A549 treated with CORT108297 at 1 μM for 4 hours (cell line): ENCODE data around the gene PEDS1. TPM values are rescaled to one million over a fixed set of nuclear protein-coding genes. Genes with fewer than 3 reads are reported as not detected.

Source experiments
- total RNA-seq: library from RNA; stranded (reverse); fragments of 200-300 nt; extraction: Qiagen RNA extraction; gene quantifications from 5 replicates; pipeline ENCODE4 v1.2.3, GENCODE V29; 2022

The PEDS1 gene
- 41.2 to 58.1 TPM (median 53.9 TPM) in 5 replicates for total RNA-seq

DNA sequence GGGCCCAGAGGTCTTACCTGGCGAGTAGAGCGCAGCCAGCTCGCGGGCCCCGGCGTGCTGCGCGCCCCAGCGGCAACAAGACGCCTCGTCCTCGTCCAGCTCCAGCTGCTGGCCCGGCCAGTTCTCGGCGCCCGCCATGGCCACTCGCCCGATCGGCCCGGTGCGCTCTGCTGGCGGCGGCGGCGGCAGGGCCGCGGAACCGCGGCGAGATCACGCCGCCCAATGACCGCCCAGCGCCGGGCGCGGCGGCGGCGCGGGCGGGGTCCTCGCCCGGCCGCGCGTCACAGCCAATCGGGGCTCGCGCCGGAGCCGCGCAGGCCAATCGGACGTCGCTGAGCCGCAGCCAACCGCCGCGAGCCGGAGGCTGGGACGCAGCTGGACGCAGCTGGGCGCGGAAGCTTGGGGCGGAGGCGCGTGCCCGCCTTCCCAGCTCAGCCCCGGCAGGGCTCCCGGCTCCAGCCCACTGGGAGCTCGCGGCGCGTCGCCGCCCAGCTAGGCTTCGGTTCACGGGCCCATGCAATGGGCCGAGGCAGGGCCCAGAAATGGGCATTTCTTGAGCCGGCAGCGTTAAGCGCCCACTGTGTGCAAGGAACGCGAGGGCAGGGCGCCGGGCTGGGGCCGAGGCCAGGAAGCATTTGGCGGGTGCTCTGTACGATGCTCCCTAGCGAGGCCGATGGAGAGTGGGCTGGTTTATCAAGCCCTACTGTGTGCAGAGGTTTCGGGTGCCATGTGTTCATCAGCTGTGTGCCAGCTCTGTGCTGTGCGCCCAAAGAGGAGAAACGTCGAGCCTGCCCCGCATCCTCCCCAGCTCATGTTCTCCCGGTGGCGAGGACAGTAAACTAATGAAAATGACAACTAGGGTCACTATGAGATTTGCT lies at the start of gene PEDS1:
TSS of gene PEDS1 (minus strand) at position 224 of the 878 bp plus-strand sequence. CDS start at position 138, 86 bp downstream.

DNA sequence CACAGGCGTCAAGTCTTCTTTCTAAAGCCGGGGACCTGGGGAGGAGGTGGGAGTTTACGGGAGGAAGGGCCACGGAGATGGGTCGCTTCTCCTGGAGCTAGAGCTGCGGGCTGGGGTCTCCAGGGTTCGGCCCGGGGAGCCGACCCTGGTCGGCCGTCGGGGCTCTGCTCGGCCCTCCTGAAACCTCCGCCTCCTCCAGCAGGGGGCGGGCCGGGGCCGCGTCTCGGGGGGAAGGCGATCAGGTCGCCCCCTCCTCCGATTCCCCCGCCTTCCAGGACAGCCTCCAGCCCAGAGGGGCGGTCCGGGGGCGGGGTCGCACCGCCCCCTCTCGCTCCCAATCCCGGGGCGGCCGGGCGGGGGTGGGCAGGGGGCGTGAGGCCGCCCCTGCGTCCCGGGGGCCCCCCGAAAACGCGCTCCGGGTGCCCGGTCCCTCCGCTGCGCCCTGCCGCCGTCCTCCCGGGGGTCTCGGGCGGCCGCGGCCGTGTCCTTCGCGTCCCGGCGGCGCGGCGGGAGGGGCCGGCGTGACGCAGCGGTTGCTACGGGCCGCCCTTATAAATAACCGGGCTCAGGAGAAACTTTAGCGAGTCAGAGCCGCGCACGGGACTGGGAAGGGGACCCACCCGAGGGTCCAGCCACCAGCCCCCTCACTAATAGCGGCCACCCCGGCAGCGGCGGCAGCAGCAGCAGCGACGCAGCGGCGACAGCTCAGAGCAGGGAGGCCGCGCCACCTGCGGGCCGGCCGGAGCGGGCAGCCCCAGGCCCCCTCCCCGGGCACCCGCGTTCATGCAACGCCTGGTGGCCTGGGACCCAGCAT lies 36.9 kb upstream of the PEDS1 start, which contains the start of gene CEBPB:
TSS of gene CEBPB (plus strand) at position 580 of the 814 bp plus-strand sequence. CDS start at position 784, 204 bp downstream.

GRCh38 chr20:50112512-50113419 lies 40.8 kb downstream of the PEDS1 start, which contains the start of gene UBE2V1:
Gene UBE2V1, minus strand, starts transcription at chr20:50113150. Its CDS starts 22 bp downstream, at chr20:50113128.

Other genes with a start within 250 kb of the PEDS1 start
- gene SPATA2, start 238.2 kb downstream of the PEDS1 start, total RNA-seq = 7.0 to 10.1 TPM (median 8.5 TPM) in 5 replicates
- gene RNF114, start 217.3 kb downstream of the PEDS1 start, total RNA-seq = 69.9 to 78.6 TPM (median 73.5 TPM) in 5 replicates
- gene SNAI1, start 170.7 kb downstream of the PEDS1 start, total RNA-seq = 12.4 to 17.1 TPM (median 16.3 TPM) in 5 replicates
- gene UBE2V1, start 40.6 kb downstream of the PEDS1 start, total RNA-seq = 107 to 152 TPM (median 110 TPM) in 5 replicates
- 120 to 257 TPM (median 228 TPM) in 5 replicates for gene CEBPB, start 37.1 kb upstream of the PEDS1 start, total RNA-seq